SK-MEL-5 (cell line): ENCODE data around the gene TM9SF2. TPM values are rescaled to one million over a fixed set of nuclear protein-coding genes. Genes with fewer than 3 reads are reported as not detected.

Experiments
- DNase-seq: peaks from one replicate; pipeline ENCODE4 v3.0.0-alpha.2; 2016; ENCODE audit warnings: low read depth, low spot score
- in situ Hi-C: cut with HindIII; loops from 2 replicates; pipeline ENCODE4 v1.10.0; 2016; ENCODE audit warnings: low sequenced_read_pairs, high pct_unique_total_duplicates, low pct_unique_long_range_greater_than_20kb
- total RNA-seq: library from RNA; depleted of rRNA; stranded (reverse); fragments of >200 nt; shearing (Covaris generic); gene quantifications from 2 replicates; pipeline ENCODE4 v1.2.3, GENCODE V29; 2014

TM9SF2 gene
- total RNA-seq, 1 experiment from 2014 or later = 272 TPM

DNA sequence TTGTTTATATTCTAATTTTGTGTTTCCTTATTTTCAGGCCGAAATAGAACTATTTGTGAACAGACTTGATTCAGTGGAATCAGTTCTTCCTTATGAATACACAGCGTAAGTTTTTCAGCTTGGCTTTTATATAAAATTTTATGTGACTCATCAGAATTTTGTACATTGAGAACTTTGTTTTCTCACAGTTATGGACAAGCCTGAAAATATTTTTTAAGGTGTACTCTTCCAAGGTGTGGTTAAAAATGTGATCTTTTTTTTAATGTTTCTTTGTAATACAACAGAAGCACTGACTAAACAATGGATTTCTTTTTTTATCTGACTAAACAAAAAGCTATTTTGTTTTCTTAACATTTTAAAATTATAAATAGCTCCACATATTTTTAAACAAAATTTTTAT lies 16.3 kb downstream of the TM9SF2 start:
- DNase-seq = no peak
- in situ Hi-C loops = no loop called here

DNA sequence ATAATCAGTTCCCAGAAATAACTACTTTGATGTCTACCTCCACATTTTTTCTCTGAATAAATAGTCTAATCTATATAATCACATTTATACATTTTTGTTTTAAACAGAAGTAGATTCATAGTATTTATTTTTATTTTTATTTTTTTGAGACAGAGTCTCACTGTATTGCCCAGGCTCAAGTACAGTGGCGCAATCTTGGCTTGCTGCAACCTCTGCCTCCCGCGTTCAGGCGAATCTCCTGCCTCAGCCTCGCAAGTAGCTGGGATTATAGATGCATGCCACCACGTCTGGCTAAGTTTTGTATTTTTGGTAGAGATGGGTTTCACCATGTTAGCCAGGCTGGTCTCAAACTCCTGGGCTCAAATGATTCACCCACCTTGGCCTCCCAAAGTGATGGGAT lies 16.7 kb downstream of the TM9SF2 start:
- no peak for DNase-seq

DNA sequence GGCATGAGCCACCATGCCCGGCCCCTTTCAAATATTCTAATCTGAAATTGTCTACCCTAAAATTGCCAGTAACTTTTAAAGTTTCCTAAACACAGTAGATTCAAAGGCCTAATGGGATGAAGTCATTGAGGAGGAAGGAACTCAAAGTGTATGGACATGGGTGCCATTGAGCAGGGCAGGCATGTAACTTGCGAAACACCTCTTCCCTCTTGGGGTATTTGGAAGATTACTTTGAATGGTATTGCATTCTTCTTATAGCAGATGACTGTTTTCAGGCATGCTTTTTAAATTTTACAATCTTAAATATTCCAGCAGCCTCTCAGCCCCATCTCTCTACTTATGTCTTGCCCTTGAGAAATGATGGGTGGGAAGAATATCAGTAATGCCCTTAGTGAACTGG lies 21.0 kb downstream of the TM9SF2 start:
- DNase-seq = no peak
- in situ Hi-C loops = no loop called here

More for the DNA sequence above, 16.7 kb downstream of the TM9SF2 start:
- in situ Hi-C loops = no loop called here

DNA sequence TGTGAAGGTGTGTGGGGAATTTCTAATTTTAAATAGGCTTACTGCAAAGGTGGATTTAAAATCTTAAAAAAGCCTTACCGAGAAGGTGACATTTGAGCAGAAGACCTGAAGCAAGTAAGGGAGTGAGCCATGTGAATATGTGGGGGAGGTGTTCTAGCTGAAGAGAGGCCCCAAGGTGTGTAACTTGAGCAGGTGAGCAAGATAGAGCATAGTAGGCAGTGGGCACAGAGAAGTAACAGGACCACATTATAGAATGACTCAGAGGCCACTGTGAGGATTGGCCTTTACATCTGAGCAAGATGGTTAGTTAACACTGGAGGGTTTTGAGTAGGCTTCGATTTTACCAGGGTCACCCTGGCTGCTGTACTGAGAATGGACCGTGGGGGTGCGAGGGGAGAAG lies 22.6 kb downstream of the TM9SF2 start:
- DNase-seq = no peak
- in situ Hi-C loops = no loop called here

DNA sequence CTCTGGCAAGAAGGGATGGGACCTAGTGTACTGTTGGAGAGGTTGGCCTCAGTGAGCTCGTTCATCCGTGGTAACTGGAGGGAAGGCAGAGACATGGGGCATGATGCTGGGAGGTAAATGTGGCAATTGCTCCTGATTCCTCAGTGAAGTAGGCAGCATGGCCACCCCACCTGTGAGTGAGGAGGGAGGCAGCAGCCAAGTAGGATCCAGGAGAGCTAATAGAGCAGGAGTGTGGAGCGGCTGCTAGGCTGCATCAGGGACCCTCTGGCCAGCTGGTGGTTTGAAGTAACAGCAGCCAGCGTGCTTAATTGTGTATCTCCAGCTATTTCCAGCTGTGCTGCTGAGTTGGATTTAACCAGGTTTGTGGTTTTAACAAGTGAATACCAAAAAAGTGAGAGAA lies 24.7 kb downstream of the TM9SF2 start:
- DNase-seq = no peak
- in situ Hi-C loops = no loop called here

DNA sequence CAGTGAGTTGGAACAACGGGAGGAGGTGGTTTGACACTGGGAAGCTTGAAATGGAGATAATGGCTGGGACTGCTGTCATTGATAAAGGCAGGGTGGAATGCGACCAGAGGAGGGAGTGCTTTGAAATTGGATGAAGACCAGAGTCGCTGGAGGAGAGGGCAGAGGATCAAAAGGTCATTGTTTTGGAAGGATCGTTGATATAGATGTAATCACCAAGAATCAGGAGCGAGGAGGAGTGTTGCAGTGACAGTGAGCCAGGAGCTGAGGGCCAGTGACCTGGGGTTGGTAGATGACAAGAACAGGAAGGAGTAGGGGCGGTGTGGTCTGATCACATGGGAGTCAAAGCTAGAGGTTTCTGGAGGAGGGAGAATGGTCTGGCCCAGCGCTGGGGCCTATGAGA lies 25.3 kb downstream of the TM9SF2 start:
- in situ Hi-C loops = no loop called here
- no peak for DNase-seq

DNA sequence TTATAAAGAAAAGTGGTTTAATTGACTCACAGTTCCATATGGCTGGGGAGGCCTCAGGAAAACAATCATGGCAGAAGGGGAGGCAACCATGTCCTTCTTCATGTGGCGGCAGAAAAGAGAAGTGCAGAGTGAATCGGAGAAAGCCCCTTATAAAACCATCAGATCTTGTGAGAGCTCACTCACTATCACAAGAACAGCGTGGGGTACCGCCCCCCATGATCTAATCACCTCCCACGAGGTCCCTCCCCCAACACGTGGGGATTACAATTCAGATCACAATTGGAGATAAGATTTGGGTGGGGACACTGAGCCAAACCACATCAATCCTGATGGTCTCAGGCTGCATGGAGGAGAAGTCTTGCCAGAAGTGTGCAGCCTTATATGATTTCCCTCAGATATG lies 26.0 kb downstream of the TM9SF2 start:
- in situ Hi-C loops = no loop called here
- DNase-seq = no peak

DNA sequence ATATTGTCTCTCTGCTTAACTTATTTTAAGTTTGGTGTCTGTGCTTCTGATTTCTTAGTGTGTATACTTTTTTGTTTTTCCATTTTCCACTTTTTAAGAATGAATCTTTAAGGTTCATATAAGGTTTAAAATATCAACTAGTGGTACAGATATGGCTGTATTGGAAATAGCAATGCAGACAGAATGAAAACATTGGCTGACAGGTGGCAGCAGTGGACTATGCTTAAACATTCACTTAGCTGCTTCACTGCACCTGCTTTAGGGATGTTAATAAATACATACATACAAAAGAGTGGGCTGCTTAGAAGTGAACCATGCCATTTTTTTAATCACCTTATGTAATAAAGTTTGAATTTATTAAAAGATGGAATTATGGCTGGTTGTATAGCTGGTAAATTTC lies 27.3 kb downstream of the TM9SF2 start:
- in situ Hi-C loops = no loop called here
- peak; percentile 50 for DNase-seq

DNA sequence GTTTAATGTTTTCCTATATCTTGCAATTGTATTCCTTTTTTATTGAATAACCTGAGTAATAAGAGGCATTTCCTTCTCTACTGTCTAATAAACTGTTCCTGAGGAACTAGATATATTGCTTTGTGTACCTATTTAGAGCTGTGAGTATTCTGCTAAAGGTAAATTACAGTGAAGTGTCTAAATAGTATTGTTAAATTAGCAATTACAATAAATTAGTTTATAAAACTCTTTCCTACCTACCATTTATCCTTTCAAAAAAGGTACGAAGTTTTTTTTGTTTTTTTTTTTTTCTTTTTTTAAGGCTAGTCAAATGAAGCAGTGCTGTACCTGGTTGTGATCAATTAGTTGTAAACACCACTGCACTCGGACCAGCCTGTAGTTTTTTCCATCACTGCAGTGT lies 34.8 kb downstream of the TM9SF2 start:
- in situ Hi-C loops = no loop called here
- DNase-seq = no peak

DNA sequence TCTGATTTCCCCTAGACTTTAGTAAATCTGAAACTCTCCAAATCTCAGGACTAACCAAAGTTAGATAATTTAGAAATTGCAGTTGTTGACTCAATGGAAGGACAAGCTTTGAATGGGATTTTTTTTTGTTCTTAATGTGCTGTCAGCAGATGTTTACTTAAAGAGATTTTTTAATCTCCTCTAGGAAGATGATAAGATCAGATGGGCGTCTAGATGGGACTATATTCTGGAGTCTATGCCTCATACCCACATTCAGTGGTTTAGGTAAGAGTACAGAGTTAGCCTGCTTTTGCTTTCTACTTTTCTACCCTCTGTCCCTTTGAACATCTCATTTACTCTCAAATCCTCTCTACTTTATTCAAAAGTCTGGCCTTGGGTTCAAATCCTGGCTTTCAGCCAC lies 39.3 kb downstream of the TM9SF2 start:
- in situ Hi-C loops = no loop called here
- DNase-seq = no peak

DNA sequence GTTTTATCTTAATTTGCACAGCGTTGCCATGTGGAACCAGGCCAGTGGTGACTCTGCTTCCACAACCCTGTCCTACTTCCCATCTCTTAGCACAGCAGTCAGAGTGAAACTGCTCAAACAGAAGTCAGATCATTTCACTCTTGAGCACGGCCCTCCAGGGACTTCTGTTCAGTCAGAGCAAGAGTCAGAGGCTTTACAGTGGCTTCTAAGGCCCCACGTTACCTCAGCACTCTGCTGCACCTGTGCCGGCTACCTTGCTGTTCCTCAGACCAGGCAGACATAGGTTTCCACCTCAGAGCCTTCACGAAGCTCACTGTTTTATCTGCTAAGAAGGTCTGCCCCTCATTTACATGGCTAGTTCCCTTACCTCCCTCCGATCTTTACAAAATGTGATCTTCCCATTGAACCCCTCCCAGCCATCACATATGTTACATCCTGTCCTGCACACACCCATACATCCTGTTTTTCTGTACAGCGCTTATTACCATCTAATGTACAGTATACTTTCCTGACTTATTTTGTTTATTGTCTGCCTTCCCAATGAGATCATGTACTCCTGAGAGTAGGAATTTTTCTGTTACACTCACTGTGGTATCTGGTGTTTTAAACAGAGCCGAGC lies 41.6 kb downstream of the TM9SF2 start:
- no peak for DNase-seq
- in situ Hi-C loops = no loop called here

DNA sequence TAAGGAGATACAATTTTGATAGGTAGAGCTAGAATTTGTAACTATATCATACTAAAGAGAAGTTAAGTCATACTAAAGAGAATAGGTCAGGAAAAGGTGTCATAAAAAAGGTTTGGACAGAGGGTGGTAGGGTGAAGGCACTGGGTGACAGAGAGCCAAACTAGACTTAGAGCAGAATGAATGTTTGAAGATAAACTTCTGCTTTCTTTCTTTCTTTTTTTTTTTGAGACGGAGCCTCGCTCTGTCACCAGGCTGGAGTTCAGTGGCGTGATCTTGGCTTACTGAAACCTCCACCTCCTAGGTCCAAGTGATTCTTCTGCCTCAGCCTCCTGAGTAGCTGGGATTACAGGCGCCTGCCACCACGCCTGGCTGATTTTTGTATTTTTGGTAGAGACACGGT lies 44.1 kb downstream of the TM9SF2 start:
- DNase-seq = no peak
- in situ Hi-C loops = no loop called here

DNA sequence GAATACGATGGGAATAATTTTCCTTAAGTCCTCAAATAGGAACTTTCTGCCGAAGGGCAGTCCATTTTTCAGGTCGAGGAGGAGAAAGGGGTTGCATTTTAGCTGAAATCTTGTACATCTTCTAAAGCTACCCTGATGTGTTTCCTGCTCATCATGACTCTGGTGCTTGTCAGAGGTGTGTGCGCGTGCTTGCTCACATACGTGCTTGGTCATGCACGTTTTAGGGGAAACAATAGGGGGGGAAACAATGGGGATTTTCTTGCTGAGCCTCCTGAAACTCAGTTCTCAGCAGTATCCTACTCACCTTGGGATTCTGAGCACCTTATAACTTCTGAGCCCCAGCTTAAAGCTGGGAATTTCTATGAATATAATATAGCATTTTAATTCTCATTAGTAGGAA lies 44.7 kb downstream of the TM9SF2 start:
- in situ Hi-C loops = no loop called here
- no peak for DNase-seq

DNA sequence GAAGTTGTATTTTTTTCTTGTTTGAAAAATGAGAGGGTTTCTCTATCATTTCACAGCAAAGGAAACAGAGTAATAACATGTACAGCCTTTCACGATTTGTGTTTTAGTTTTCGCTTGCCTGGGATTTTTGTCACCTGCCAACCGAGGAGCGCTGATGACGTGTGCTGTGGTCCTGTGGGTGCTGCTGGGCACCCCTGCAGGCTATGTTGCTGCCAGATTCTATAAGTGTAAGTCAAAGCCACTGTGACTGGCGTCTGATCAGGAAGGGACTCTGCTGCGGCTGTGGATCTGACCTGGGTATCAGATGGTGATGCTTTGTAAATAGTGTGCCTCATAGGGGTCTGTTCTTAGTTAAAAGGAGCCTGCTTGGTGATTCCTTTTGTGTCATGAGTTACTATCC lies 45.6 kb downstream of the TM9SF2 start:
- no peak for DNase-seq
- in situ Hi-C loops = no loop called here

DNA sequence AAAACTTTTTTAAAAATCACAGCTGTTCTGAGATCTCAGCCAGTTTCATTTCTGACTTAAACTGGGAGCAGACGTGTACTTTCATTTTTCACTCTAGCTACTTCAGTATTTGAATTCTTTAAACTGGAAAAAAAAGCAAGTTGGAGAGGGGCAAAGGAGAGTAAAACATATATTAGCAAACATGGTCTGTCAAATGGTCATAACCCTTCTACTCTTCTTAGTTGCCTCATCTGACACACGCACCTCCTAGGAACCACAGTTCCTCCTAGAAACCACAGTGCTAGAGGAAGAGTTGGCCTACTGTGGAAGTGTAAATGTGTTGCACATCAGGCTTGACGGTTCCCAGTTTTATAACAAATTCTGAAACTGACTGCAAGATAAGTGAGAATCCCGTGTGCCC lies 47.2 kb downstream of the TM9SF2 start:
- DNase-seq = no peak
- in situ Hi-C loops = no loop called here

DNA sequence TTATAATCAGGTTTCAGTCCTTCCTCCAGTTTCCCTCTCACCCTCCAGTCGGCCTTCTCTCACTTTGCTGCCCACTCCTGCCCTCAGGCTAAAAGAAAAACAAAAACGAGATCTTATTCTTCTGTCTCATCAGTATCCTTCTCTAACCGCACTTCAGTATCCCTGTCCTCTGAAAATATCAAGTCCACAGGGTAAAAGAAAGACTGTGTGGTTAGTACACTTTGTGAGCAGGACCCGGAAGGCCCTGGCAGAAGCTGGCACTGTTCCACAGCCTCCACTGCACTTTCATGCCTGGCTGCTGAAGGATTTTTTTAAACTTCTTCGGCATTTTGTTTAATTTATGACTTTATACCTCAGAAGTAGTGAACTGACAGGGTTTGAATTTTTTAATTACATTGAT lies 51.8 kb downstream of the TM9SF2 start:
- in situ Hi-C loops = no loop called here
- DNase-seq = peak; percentile 39

DNA sequence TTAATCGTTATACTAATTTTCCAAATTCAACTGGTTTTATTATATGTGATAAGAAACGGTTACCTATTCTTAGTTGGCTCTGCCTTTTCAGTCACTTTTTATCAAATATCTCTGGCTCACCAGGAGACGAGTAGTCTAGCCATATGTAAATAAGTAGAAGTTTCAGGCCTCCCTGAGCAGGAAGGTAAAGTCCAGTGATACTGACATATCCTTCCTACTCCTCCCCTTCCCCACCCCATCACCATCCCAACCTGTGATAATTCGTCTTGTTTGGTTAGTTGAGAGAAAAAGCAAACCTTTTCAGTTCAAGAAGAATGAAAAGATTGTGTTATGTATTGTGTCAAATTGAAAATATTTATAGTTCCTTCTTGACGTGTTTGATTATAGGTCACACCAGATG lies 53.9 kb downstream of the TM9SF2 start:
- no peak for DNase-seq
- in situ Hi-C loops = no loop called here

DNA sequence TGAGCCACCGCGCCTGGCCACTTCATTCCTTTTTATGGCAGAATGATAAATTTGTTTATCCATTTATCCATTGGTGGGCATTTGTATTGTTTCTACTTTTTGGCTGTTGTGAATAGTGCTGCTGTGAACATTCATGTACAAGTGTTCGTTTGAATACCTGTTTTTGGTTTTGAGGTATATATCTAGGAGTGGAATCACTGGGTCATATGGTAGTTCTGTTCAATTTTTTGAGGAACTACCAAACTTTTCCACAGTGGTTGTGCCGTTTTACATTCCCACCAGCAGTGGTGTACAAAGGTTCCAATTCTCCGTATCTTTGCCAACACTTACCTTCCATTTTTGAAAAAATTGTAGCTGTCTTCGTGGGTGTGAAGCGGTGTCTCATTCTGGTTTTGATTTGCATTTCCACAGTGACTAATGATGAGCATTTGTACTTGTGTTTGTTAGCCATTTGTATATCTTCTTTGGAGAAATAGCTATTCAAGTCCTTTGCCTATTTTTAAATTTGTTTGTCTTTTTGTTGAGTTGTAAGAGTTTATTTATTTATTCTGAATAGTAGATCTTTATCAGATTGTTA lies 55.7 kb downstream of the TM9SF2 start:
- in situ Hi-C loops = no loop called here
- DNase-seq = no peak

DNA sequence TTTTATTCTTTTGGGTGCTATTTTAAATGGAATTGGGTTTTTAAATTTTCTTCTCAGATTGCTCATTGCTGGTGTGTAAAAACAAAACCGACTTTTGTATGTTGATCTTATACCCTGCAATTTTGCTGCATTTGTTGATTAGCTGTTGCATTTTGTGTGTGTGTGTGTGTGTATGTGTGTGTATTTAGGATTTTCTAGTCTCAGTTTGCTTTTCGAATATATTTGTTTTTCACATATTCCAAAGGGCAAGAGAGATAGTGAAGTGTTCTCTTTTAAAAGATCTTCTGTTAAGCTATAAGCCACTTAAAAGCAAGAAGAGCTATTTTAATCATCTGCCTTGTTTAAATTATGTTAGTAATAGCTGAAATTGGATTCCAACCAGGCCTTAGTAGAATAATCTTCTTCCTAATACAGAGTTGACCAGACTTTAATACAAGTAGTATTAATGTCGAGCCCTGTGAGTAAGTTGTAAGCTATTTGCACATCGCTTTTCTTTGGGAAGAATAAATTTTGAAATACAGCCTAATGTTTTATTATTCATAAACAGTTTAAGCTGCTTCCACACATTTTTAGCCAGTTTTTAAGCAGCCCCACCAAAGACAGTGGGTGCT lies 57.4 kb downstream of the TM9SF2 start:
- no peak for DNase-seq
- in situ Hi-C loops = no loop called here
